Stimulated activated naive CD8-positive, alpha-beta T cell treated with anti-CD3 and anti-CD28 coated beads, Interleukin-15, amount 100 ng/mL, for 72 hours (primary cell): ENCODE data around the gene CDC26.
"Not testable (repeated sequence)": the region's sequence is repeated elsewhere in the genome, so short reads cannot be mapped to it uniquely, and the experiment has no call there.

Source experiments
- ATAC-seq: fragments of 150-1000 bp; cut with Tn5 transposase; 2 replicates; pipeline ENCODE4 v1.10.0; 2021; ENCODE audit warnings: mild to moderate bottlenecking, moderate library complexity
- DNase-seq, 2 donors: peaks; one replicate each; pipeline ENCODE4 v3.0.0; 2021 to 2022
- H3K27ac Mint-ChIP-seq, 2 donors: one replicate each; pipeline ENCODE4 v1.8.0; 2022; ENCODE audit warnings: mild to moderate bottlenecking in 2 of 2, mixed read lengths in 2 of 2, moderate library complexity in 2 of 2
- H3K27me3 Mint-ChIP-seq: one replicate; pipeline ENCODE4 v1.8.0; 2022; ENCODE audit warnings: mixed read lengths
- H3K4me1 Mint-ChIP-seq: one replicate; pipeline ENCODE4 v1.8.0; 2022; ENCODE audit warnings: mild to moderate bottlenecking, mixed read lengths
- H3K4me3 Mint-ChIP-seq, 2 donors: one replicate each; pipeline ENCODE4 v1.8.0; 2022; ENCODE audit warnings: mild to moderate bottlenecking in 2 of 2, mixed read lengths in 2 of 2, moderate library complexity in 1 of 2
- H3K9me3 Mint-ChIP-seq, 2 donors: one replicate each; pipeline ENCODE4 v1.8.0; 2022; ENCODE audit warnings: mixed read lengths in 2 of 2

CDC26 gene

GRCh38 chr9:113299800-113300292 lies 24.5 kb upstream of the CDC26 start:
- H3K9me3 Mint-ChIP-seq: no peaks in the 10 kb centered on the region
- no peaks in the 10 kb centered on the region for H3K4me1 Mint-ChIP-seq
- H3K27ac Mint-ChIP-seq: no peak overlapping the region
- no peak for DNase-seq
- H3K27me3 Mint-ChIP-seq: no peaks in the 10 kb centered on the region
- no peak overlapping the region for H3K4me3 Mint-ChIP-seq
- ATAC-seq: no peak

GRCh38 chr9:113298924-113299770 lies 23.8 kb upstream of the CDC26 start:
- H3K27me3 Mint-ChIP-seq: no peaks in the 10 kb centered on the region
- peak overlapping the region; percentile 44 to 49 for H3K27ac Mint-ChIP-seq
- no peaks in the 10 kb centered on the region for H3K9me3 Mint-ChIP-seq
- no peak for ATAC-seq
- H3K4me1 Mint-ChIP-seq: no peaks in the 10 kb centered on the region
- no peak overlapping the region for H3K4me3 Mint-ChIP-seq
- DNase-seq: no peak

- Mint-ChIP-seq H3K27me3 (no peaks in the 10 kb centered on the region), H3K4me1 (no peaks in the 10 kb centered on the region), H3K27ac (no peak overlapping the region), H3K4me3 (no peak overlapping the region), H3K9me3 (no peaks in the 10 kb centered on the region)
- DNase-seq (no peak), ATAC-seq (no peak)
Observed at GRCh38 chr9:113298311-113298710, 22.9 kb upstream of the CDC26 start.

- Mint-ChIP-seq H3K4me1 (no peaks in the 10 kb centered on the region), H3K27ac (peak overlapping the region in 1 of 2 donors; percentile 23), H3K4me3 (no peak overlapping the region), H3K27me3 (no peaks in the 10 kb centered on the region), H3K9me3 (no peaks in the 10 kb centered on the region)
- DNase-seq: no peak
- no peak for ATAC-seq
Observed at GRCh38 chr9:113296796-113297558, 21.6 kb upstream of the CDC26 start.

- H3K4me3 Mint-ChIP-seq, H3K27ac Mint-ChIP-seq, ATAC-seq, H3K9me3 Mint-ChIP-seq, H3K27me3 Mint-ChIP-seq, H3K4me1 Mint-ChIP-seq, DNase-seq: not testable (repeated sequence)
Observed at GRCh38 chr9:113296247-113296646, 20.9 kb upstream of the CDC26 start.

- DNase-seq (no peak), ATAC-seq (no peak)
- no peak overlapping the region for H3K27ac Mint-ChIP-seq
- no peaks in the 10 kb centered on the region for H3K9me3 Mint-ChIP-seq
- no peak overlapping the region for H3K4me3 Mint-ChIP-seq
- no peaks in the 10 kb centered on the region for H3K27me3 Mint-ChIP-seq
- no peaks in the 10 kb centered on the region for H3K4me1 Mint-ChIP-seq
Observed at GRCh38 chr9:113293285-113293878, 18.0 kb upstream of the CDC26 start.

GRCh38 chr9:113290052-113290607 lies 14.8 kb upstream of the CDC26 start:
- H3K4me3 Mint-ChIP-seq: no peak overlapping the region
- H3K27ac Mint-ChIP-seq: peak overlapping the region in 1 of 2 donors; percentile 90
- H3K27me3 Mint-ChIP-seq: no peaks in the 10 kb centered on the region
- no peak for ATAC-seq
- DNase-seq: no peak
- no peaks in the 10 kb centered on the region for H3K9me3 Mint-ChIP-seq
- no peaks in the 10 kb centered on the region for H3K4me1 Mint-ChIP-seq

- peak overlapping the region in 1 of 2 donors; percentile 2 for H3K27ac Mint-ChIP-seq
- DNase-seq: no peak
- no peaks in the 10 kb centered on the region for H3K9me3 Mint-ChIP-seq
- no peak for ATAC-seq
- no peaks in the 10 kb centered on the region for H3K27me3 Mint-ChIP-seq
- no peak overlapping the region for H3K4me3 Mint-ChIP-seq
- no peaks in the 10 kb centered on the region for H3K4me1 Mint-ChIP-seq
Observed at GRCh38 chr9:113289091-113289490, 13.7 kb upstream of the CDC26 start.

GRCh38 chr9:113281356-113281755 lies 6.0 kb upstream of the CDC26 start:
- DNase-seq (no peak), ATAC-seq (no peak)
- Mint-ChIP-seq H3K27me3 (no peaks in the 10 kb centered on the region), H3K4me1 (peaks cover 21% of the 10 kb centered on the region), H3K9me3 (no peaks in the 10 kb centered on the region), H3K27ac (no peak overlapping the region), H3K4me3 (no peak overlapping the region)

- DNase-seq: no peak
- Mint-ChIP-seq H3K4me1 (peaks cover 28% of the 10 kb centered on the region), H3K9me3 (no peaks in the 10 kb centered on the region), H3K4me3 (no peak overlapping the region), H3K27me3 (no peaks in the 10 kb centered on the region), H3K27ac (no peak overlapping the region)
- ATAC-seq: no peak
Observed at GRCh38 chr9:113278840-113279239, 3.5 kb upstream of the CDC26 start.

- no peak overlapping the region for H3K4me3 Mint-ChIP-seq
- DNase-seq: peak; percentile 26 to 38
- no peaks in the 10 kb centered on the region for H3K27me3 Mint-ChIP-seq
Observed at GRCh38 chr9:113274474-113275156, 757 bp downstream of the CDC26 start.

GRCh38 chr9:113269871-113270270 lies 5.5 kb downstream of the CDC26 start:
- no peak for ATAC-seq
- H3K9me3 Mint-ChIP-seq: no peaks in the 10 kb centered on the region
- H3K27ac Mint-ChIP-seq: peak overlapping the region in 1 of 2 donors; percentile 12
- no peaks in the 10 kb centered on the region for H3K27me3 Mint-ChIP-seq
- no peak overlapping the region for H3K4me3 Mint-ChIP-seq
- no peak for DNase-seq
- peaks cover 14% of the 10 kb centered on the region for H3K4me1 Mint-ChIP-seq

More at GRCh38 chr9:113274474-113275156, 757 bp downstream of the CDC26 start:
- H3K27ac Mint-ChIP-seq: no peak overlapping the region
- H3K9me3 Mint-ChIP-seq: no peaks in the 10 kb centered on the region
- peak; percentile 24 for ATAC-seq
- peaks cover 26% of the 10 kb centered on the region for H3K4me1 Mint-ChIP-seq

GRCh38 chr9:113269355-113269754 lies 6.0 kb downstream of the CDC26 start:
- DNase-seq (no peak), ATAC-seq (peak; percentile 62)
- no peak overlapping the region for H3K4me3 Mint-ChIP-seq
- H3K27ac Mint-ChIP-seq: peak overlapping the region in 1 of 2 donors; percentile 74
- H3K4me1 Mint-ChIP-seq: peaks cover 13% of the 10 kb centered on the region
- no peaks in the 10 kb centered on the region for H3K27me3 Mint-ChIP-seq
- no peaks in the 10 kb centered on the region for H3K9me3 Mint-ChIP-seq

GRCh38 chr9:113267911-113268566 lies 7.3 kb downstream of the CDC26 start:
- Mint-ChIP-seq H3K27me3 (no peaks in the 10 kb centered on the region), H3K4me1 (peaks cover 8% of the 10 kb centered on the region), H3K27ac (peak overlapping the region; percentile 4 to 81), H3K9me3 (no peaks in the 10 kb centered on the region), H3K4me3 (no peak overlapping the region)
- no peak for DNase-seq
- no peak for ATAC-seq
